Neuronal stem cell (in vitro differentiated cells): ENCODE data around the gene ASGR1.

Experiments
- DNase-seq: peaks from one replicate; pipeline ENCODE4 v3.0.0-alpha.2; 2013; ENCODE audit warnings: low spot score
- H2AFZ ChIP-seq: one replicate; pipeline ENCODE4 v1.6.1; 2013; ENCODE audit warnings: mild to moderate bottlenecking, low read length, inconsistent platforms
- H2AK5ac ChIP-seq: 2 replicates; pipeline ENCODE4 v1.6.1; 2013; ENCODE audit warnings: low read depth, mild to moderate bottlenecking, inconsistent platforms, low read length, moderate library complexity, mixed read lengths
- H2BK120ac ChIP-seq: 2 replicates; pipeline ENCODE4 v1.6.1; 2013; ENCODE audit warnings: low read depth, mild to moderate bottlenecking, inconsistent platforms, low read length, moderate library complexity, mixed read lengths
- H2BK12ac ChIP-seq: one replicate; pipeline ENCODE4 v1.6.1; 2013; ENCODE audit warnings: low read length, inconsistent platforms
- H2BK15ac ChIP-seq: 2 replicates; pipeline ENCODE4 v1.6.1; 2013; ENCODE audit warnings: mild to moderate bottlenecking, low read length, inconsistent platforms, mixed read lengths
- H2BK5ac ChIP-seq: one replicate; pipeline ENCODE4 v1.6.1; 2013; ENCODE audit warnings: inconsistent platforms, mild to moderate bottlenecking, low read length, moderate library complexity
- H3K14ac ChIP-seq: one replicate; pipeline ENCODE4 v1.6.1; 2013; ENCODE audit warnings: low read length, inconsistent platforms
- H3K18ac ChIP-seq: 2 replicates; pipeline ENCODE4 v1.6.1; 2013; ENCODE audit warnings: low read length, inconsistent platforms
- H3K23ac ChIP-seq: 2 replicates; pipeline ENCODE4 v1.6.1; 2013; ENCODE audit warnings: low read depth, mild to moderate bottlenecking, mixed read lengths, low read length, inconsistent platforms; ENCODE audit not compliant: poor library complexity
- H3K27ac ChIP-seq: replicated peaks from 3 replicates; pipeline ENCODE4 v1.5.1; 2013; ENCODE audit warnings: low read length, inconsistent platforms
- H3K27me3 ChIP-seq, 3 experiments: 2 replicates each; pipeline ENCODE4 v1.6.1; 2013; ENCODE audit warnings: low read length in 3 of 3, mild to moderate bottlenecking in 2 of 3, inconsistent platforms in 1 of 3, low read depth in 1 of 3, mixed read lengths in 1 of 3, moderate library complexity in 1 of 3; ENCODE audit not compliant: control insufficient read depth in 3 of 3, insufficient read depth in 3 of 3
- H3K36me3 ChIP-seq, 2 donors: replicated peaks in 1 of 2; 2 replicates each; pipeline ENCODE4 v1.6.1; 2013; ENCODE audit warnings: low read length in 2 of 2; ENCODE audit not compliant: control insufficient read depth in 2 of 2, insufficient read depth in 2 of 2
- H3K4ac ChIP-seq: 2 replicates; pipeline ENCODE4 v1.6.1; 2013; ENCODE audit warnings: inconsistent platforms, mild to moderate bottlenecking, low read length, moderate library complexity
- H3K4me1 ChIP-seq, 2 donors: 1 replicate in 1 of 2; 2 replicates in 1 of 2; pipeline ENCODE4 v1.6.1; 2013; ENCODE audit warnings: low read length in 2 of 2, low read depth in 1 of 2; ENCODE audit not compliant: control insufficient read depth in 2 of 2, insufficient read depth in 1 of 2
- H3K4me2 ChIP-seq: one replicate; pipeline ENCODE4 v1.6.1; 2013; ENCODE audit warnings: mild to moderate bottlenecking, low read length, inconsistent platforms; ENCODE audit not compliant: insufficient read depth, poor library complexity, severe bottlenecking
- H3K4me3 ChIP-seq, 2 donors: 2 replicates each; pipeline ENCODE4 v1.5.1; 2013; ENCODE audit warnings: low read length in 2 of 2, mild to moderate bottlenecking in 2 of 2, inconsistent platforms in 1 of 2, moderate library complexity in 1 of 2
- H3K79me1 ChIP-seq: one replicate; pipeline ENCODE4 v1.6.1; 2013; ENCODE audit warnings: low read depth, mild to moderate bottlenecking, inconsistent platforms, low read length, moderate library complexity
- H3K9ac ChIP-seq: one replicate; pipeline ENCODE4 v1.6.1; 2013; ENCODE audit warnings: mild to moderate bottlenecking, low read depth, low read length, inconsistent platforms; ENCODE audit not compliant: poor library complexity
- H3K9me3 ChIP-seq, 2 donors: replicated peaks in 1 of 2; 2 replicates each; pipeline versions ENCODE3 to v1.6.1; 2013; ENCODE audit warnings: low read length in 2 of 2, mild to moderate bottlenecking in 2 of 2, inconsistent platforms in 1 of 2, low read depth in 1 of 2, mixed read lengths in 1 of 2, moderate library complexity in 1 of 2; ENCODE audit not compliant: control insufficient read depth in 2 of 2, insufficient read depth in 1 of 2
- H4K8ac ChIP-seq: one replicate; pipeline ENCODE4 v1.6.1; 2013; ENCODE audit warnings: low read depth, mild to moderate bottlenecking, inconsistent platforms, low read length, moderate library complexity
- H4K91ac ChIP-seq: one replicate; pipeline ENCODE4 v1.6.1; 2013; ENCODE audit warnings: low read length, low read depth, mild to moderate bottlenecking, inconsistent platforms; ENCODE audit not compliant: poor library complexity
- WGBS, 2 donors: extraction: QIAGEN DNeasy Blood & Tissue Kit; methylation state at CpG; one replicate each; pipeline ENCODE4 v1.1.7; 2013; ENCODE audit warnings: missing lambda C conversion rate in 2 of 2, mixed read lengths in 1 of 2; ENCODE audit not compliant: insufficient read length in 2 of 2, insufficient replicate concordance in 1 of 2; ENCODE audit errors: extremely low coverage in 2 of 2; 5-methylcytosine and 5-hydroxymethylcytosine counted together

The ASGR1 gene

DNA sequence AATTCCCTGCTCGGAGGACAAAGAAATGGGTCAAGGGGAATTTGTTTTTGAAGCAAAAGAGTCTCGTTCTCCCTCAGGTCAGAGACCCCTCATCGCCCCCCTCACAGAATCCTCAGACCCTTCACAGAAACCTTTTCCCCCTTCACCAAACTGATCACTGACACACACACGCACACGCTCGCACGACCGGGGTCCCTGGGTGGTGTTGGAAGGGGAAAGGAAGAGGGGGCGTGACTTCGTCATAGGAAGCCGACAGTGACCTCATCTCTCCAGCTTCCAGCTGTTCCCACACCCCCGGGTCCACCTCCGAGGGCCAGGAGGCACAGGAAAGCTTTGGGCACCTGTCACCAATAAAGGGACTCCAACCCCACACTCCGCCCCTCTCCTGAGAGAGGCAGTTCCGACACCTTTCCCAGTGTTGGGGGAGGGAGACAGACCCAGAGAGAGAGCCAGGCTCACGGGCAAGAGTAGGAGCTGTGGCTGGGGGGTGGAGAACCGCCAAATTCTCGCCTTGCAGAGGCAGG, 1.2 kb downstream of the ASGR1 start:
- no peak overlapping the region for H2BK5ac ChIP-seq
- peaks cover 0 to 29% (median 0%) of the 10 kb centered on the region in 3 experiments for H3K27me3 ChIP-seq
- H3K79me1 ChIP-seq, result peaks cover 2% of the 10 kb centered on the region
- no peak overlapping the region for H2AK5ac ChIP-seq
- H3K9me3 ChIP-seq, result peaks cover 0 to 10% of the 10 kb centered on the region in 2 donors
- no CpG with 5 or more reads among the region's 18 CpGs for WGBS, 2 donors
- no peak overlapping the region for H2BK120ac ChIP-seq
- H3K4me1 ChIP-seq, result peaks cover 15% of the 10 kb centered on the region in 2 donors
- peak; percentile 18 for DNase-seq
- peaks cover 0 to 7% of the 10 kb centered on the region in 2 donors for H3K36me3 ChIP-seq
- peak overlapping the region; percentile 89 for H3K4ac ChIP-seq
- H4K91ac ChIP-seq, result no peak overlapping the region
- H3K27ac ChIP-seq, result no peak overlapping the region
- peak overlapping the region; percentile 96 for H3K18ac ChIP-seq
- H3K23ac ChIP-seq, result peak overlapping the region; percentile 26
- peak overlapping the region; percentile 96 for H2AFZ ChIP-seq
- H3K9ac ChIP-seq, result peak overlapping the region; percentile 90
- peak overlapping the region; percentile 29 for H4K8ac ChIP-seq
- H2BK15ac ChIP-seq, result peak overlapping the region; percentile 73
- peak overlapping the region; percentile 100 for H3K4me2 ChIP-seq
- H3K14ac ChIP-seq, result peak overlapping the region; percentile 2
- no peak overlapping the region for H2BK12ac ChIP-seq
- peak overlapping the region; percentile 61 to 81 for H3K4me3 ChIP-seq

GRCh38 chr17:7177191-7177953, 1.8 kb downstream of the ASGR1 start:
- Histone ChIP-seq H3K9ac (peak overlapping the region; percentile 90), H3K14ac (peak overlapping the region; percentile 94), H3K9me3 (peaks cover 0 to 10% of the 10 kb centered on the region in 2 donors), H4K91ac (no peak overlapping the region), H3K27ac (peak overlapping the region; percentile 6), H2BK12ac (no peak overlapping the region), H3K4ac (peak overlapping the region; percentile 89), H3K36me3 (peaks cover 0 to 10% of the 10 kb centered on the region in 2 donors), H2AK5ac (no peak overlapping the region), H3K4me3 (peak overlapping the region; percentile 61 to 81), H3K4me1 (peaks cover 15% of the 10 kb centered on the region in 2 donors), H2BK5ac (no peak overlapping the region), H2BK15ac (peak overlapping the region; percentile 73), H3K27me3 (peaks cover 0 to 30% (median 0%) of the 10 kb centered on the region in 3 experiments), H4K8ac (no peak overlapping the region), H3K79me1 (peaks cover 2% of the 10 kb centered on the region), H2BK120ac (no peak overlapping the region), H2AFZ (peak overlapping the region; percentile 96), H3K18ac (peak overlapping the region; percentile 96), H3K23ac (peak overlapping the region; percentile 52), H3K4me2 (peak overlapping the region; percentile 100)
- peak; percentile 83 for DNase-seq
- WGBS, 2 donors, result no CpG with 5 or more reads among the region's 31 CpGs

- H2AK5ac ChIP-seq, result no peak overlapping the region
- peaks cover 15% of the 10 kb centered on the region in 2 donors for H3K4me1 ChIP-seq
- H2BK15ac ChIP-seq, result peak overlapping the region; percentile 31
- H3K27ac ChIP-seq, result no peak overlapping the region
- H3K4me2 ChIP-seq, result peak overlapping the region; percentile 100
- H3K79me1 ChIP-seq, result peaks cover 2% of the 10 kb centered on the region
- DNase-seq, result no peak
- H2BK120ac ChIP-seq, result no peak overlapping the region
- H3K27me3 ChIP-seq, result peaks cover 0 to 30% (median 0%) of the 10 kb centered on the region in 3 experiments
- H3K36me3 ChIP-seq, result peaks cover 0 to 10% of the 10 kb centered on the region in 2 donors
- H3K4ac ChIP-seq, result no peak overlapping the region
- peak overlapping the region; percentile 61 to 79 for H3K4me3 ChIP-seq
- peak overlapping the region; percentile 94 for H3K18ac ChIP-seq
- H3K9me3 ChIP-seq, result peaks cover 0 to 10% of the 10 kb centered on the region in 2 donors
- peak overlapping the region; percentile 88 for H3K9ac ChIP-seq
- peak overlapping the region; percentile 52 for H3K23ac ChIP-seq
- no peak overlapping the region for H2BK12ac ChIP-seq
- H2AFZ ChIP-seq, result peak overlapping the region; percentile 96
- H4K91ac ChIP-seq, result no peak overlapping the region
- H3K14ac ChIP-seq, result peak overlapping the region; percentile 94
- no CpG with 5 or more reads among the region's 17 CpGs for WGBS, 2 donors
- no peak overlapping the region for H2BK5ac ChIP-seq
- H4K8ac ChIP-seq, result no peak overlapping the region
These were observed 2.4 kb downstream of the ASGR1 start for GRCh38 chr17:7176841-7177190.
